Neutrophil (primary cell): ENCODE measurements around the gene NEDD4L.

Source experiments
- H3K27ac ChIP-seq: fragments of 200-600 bp; sonication (generic); 2 replicates; pipeline ENCODE4 v1.5.1; 2016; ENCODE audit warnings: mild to moderate bottlenecking, moderate library complexity
- H3K27me3 ChIP-seq: fragments of 200-600 bp; sonication (generic); 2 replicates; pipeline ENCODE4 v1.6.0; 2016; ENCODE audit warnings: mild to moderate bottlenecking
- H3K36me3 ChIP-seq: fragments of 200-600 bp; sonication (generic); 2 replicates; pipeline ENCODE4 v1.5.1; 2017
- H3K4me1 ChIP-seq, 2 experiments: fragments of 200-600 bp in 1 of 2; sonication (generic) in 1 of 2; 1 replicate in 1 of 2; 2 replicates in 1 of 2; pipeline versions ENCODE4 v1.5.1 to v1.6.1; 2013 to 2016; ENCODE audit warnings: low read depth in 1 of 2, low read length in 1 of 2, mild to moderate bottlenecking in 1 of 2, moderate library complexity in 1 of 2; ENCODE audit not compliant: control insufficient read depth in 1 of 2, insufficient read depth in 1 of 2
- H3K4me3 ChIP-seq, 2 experiments: fragments of 200-600 bp in 1 of 2; sonication (generic) in 1 of 2; 1 replicate in 1 of 2; 2 replicates in 1 of 2; pipeline ENCODE4 v1.5.1; 2013 to 2016; ENCODE audit warnings: low read depth in 1 of 2, low read length in 1 of 2, mild to moderate bottlenecking in 1 of 2, moderate library complexity in 1 of 2
- H3K9me3 ChIP-seq: fragments of 200-600 bp; sonication (generic); 2 replicates; pipeline ENCODE4 v1.5.1; 2016
- CTCF ChIP-seq: fragments of 200-600 bp; sonication (generic); IDR thresholded peaks from 2 replicates; pipeline ENCODE4 v1.5.1; 2016; ENCODE audit warnings: antibody characterized with exemption

Gene NEDD4L

GRCh38 chr18:58407649-58408407 lies 363.8 kb downstream of the NEDD4L start:
- no peaks in the 10 kb centered on the region for H3K36me3 ChIP-seq
- no peak overlapping the region for H3K27ac ChIP-seq
- H3K9me3 ChIP-seq: no peaks in the 10 kb centered on the region
- no peaks in the 10 kb centered on the region for H3K4me1 ChIP-seq
- H3K27me3 ChIP-seq: no peaks in the 10 kb centered on the region
- H3K4me3 ChIP-seq: no peak overlapping the region
- no peak for TF ChIP-seq CTCF

DNA sequence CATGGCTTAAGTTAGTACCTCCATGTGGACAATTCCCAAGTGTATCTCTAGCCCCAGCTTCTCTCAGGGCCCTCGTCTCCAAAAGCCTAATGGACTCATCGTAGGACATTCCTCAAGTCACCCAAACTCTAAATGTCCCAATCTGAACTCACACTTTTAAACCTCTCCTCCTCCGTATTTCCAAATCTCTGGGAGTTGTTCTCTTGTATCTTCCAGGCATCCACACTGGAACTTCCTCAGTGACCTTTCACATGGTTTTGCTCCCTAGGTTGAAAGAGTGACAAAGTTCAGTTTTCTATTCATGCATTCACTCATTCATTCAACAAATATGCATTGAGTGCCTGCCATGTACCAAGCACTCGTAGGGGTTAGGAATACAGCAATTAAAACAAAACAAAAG lies 364.6 kb downstream of the NEDD4L start:
- H3K27ac ChIP-seq: no peak overlapping the region
- H3K36me3 ChIP-seq: no peaks in the 10 kb centered on the region
- H3K4me1 ChIP-seq: no peaks in the 10 kb centered on the region
- H3K9me3 ChIP-seq: no peaks in the 10 kb centered on the region
- no peak for TF ChIP-seq CTCF
- H3K27me3 ChIP-seq: no peaks in the 10 kb centered on the region
- H3K4me3 ChIP-seq: no peak overlapping the region

DNA sequence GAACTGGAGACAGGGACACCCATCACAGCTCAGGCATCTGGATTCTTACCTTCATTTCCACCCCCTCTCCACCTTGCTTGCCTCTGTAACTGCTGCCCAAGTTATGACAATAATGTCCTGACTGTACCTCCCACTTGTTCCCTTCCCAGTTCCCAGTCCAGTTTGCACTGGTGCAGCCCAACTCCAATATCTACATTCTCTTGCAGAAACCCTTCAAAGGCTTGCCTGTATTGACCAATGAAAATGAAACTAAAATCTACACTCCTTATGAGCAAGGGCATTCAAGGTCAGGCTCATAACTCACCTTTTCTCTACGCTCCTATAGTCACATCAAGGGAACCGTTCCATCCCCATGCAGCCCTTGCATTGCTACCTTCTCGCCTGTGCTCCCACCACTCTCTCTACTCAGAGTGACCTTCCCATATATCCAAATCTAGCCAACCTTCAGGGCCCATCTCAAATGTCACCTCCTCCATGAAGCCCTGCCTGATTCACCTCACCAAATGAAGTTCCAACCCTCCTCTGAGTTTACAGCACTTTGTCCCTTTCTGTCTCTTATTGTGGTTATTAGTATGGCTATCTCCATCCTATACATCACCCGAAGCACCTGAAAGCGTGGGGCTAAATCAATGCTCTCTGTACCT lies 365.9 kb downstream of the NEDD4L start:
- Histone ChIP-seq H3K9me3 (no peaks in the 10 kb centered on the region), H3K4me3 (no peak overlapping the region), H3K27me3 (no peaks in the 10 kb centered on the region), H3K36me3 (no peaks in the 10 kb centered on the region), H3K27ac (no peak overlapping the region), H3K4me1 (no peaks in the 10 kb centered on the region)
- no peak for TF ChIP-seq CTCF

- Histone ChIP-seq H3K27ac (no peak overlapping the region), H3K36me3 (no peaks in the 10 kb centered on the region), H3K4me1 (no peaks in the 10 kb centered on the region)
Observed at GRCh38 chr18:58411323-58411722, 367.3 kb downstream of the NEDD4L start.

More at GRCh38 chr18:58411323-58411722, 367.3 kb downstream of the NEDD4L start:
- no peak for TF ChIP-seq CTCF
- Histone ChIP-seq H3K4me3 (no peak overlapping the region), H3K27me3 (no peaks in the 10 kb centered on the region), H3K9me3 (no peaks in the 10 kb centered on the region)
